Lower leg skin (tissue), 4 donors: ENCODE data around the gene SULF2. TPM values are rescaled to one million over a fixed set of nuclear protein-coding genes. Genes with fewer than 3 reads are reported as not detected.

ENCODE experiments used
- DNase-seq, 2 donors: peaks; one replicate each; pipeline ENCODE4 v3.0.0-alpha.2; 2019; ENCODE audit warnings: low spot score in 2 of 2
- H3K4me3 ChIP-seq: fragments of 200-600 bp; sonication (generic); 2 replicates; pipeline ENCODE4 v1.5.1; 2017; ENCODE audit warnings: mild to moderate bottlenecking, low read depth; ENCODE audit not compliant: poor library complexity, severe bottlenecking
- POLR2A ChIP-seq, 2 donors: fragments of 450-650 bp; IDR thresholded peaks; one replicate each; pipeline ENCODE4 v1.6.1; 2016 to 2017; ENCODE audit warnings: antibody characterized with exemption in 2 of 2, mild to moderate bottlenecking in 1 of 2, moderate library complexity in 1 of 2
- WGBS, 2 donors: methylation state at CpG; one replicate each; pipeline ENCODE4 v1.1.5; 2018; 5-methylcytosine and 5-hydroxymethylcytosine counted together
- intact Hi-C: fragments of 100-400 bp; cut with DNase I; formaldehyde crosslinking; loops from one replicate; pipeline ENCODE4 v1.15.0; 2023; ENCODE audit warnings: low total_unique reads
- total RNA-seq, 4 donors: library from RNA; depleted of rRNA; stranded (reverse); fragments of >200 nt; gene quantifications; one replicate each; pipeline ENCODE4 v1.1.0, GENCODE V29; 2016
- TF ChIP-seq, protein P1 (sequence below), 3 donors: fragments of 450-650 bp; IDR thresholded peaks; one replicate each; pipeline ENCODE4 v1.5.1; 2016; ENCODE audit warnings: antibody characterized with exemption in 3 of 3, mild to moderate bottlenecking in 3 of 3, moderate library complexity in 2 of 3

The SULF2 gene
- total RNA-seq, 4 donors from 2014 or later = 18.3 to 83.0 (median 28.0) TPM

DNA sequence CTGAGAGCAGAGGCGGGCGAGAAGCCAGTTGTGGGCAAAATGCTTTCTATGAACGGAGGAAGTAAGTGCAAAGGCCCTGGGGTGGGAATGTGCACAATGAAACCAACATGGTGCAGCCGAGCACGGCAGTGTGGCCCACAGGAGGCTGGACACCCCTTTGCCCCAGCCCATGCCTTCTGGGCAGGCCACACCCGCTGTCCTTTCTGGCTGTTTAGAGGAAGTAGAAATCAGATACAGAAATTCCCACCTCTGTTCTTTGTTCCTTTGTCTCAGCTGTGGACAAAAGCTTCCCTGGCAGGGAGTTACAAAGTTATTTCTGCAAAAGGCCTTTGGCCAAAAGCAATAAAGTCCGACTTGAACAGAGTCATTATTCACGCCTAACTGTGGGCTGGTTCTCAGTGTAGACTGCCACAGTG lies 11.9 kb downstream of the SULF2 start:
- intact Hi-C loops = no loop called here
- no peak for DNase-seq
- H3K4me3 ChIP-seq = no peak overlapping the region
- 62 to 67% methylated on average over 8 of the region's 8 CpGs for WGBS, 2 donors
- TF ChIP-seq POLR2A (IDR thresholded peaks at IDR 0.05) = no peak

DNA sequence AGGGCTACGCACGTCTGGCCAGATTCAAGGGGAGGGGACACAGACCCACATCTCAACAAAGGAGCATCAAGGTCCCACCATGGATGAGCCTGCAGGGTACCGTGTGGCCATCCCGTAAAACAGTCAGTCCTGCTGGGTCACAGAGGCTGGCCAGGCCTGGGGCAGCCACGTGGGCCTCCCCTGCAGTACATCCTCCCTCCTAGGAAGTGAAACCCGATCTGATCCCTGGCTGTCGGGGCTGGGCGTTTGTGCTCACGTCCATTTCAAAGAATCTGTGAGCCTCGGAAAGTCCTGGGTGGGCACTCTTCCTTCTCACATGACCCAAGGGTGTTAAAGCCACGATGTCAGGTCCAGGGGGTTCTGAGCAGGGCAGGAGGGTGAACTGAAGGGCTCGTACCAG lies 14.3 kb downstream of the SULF2 start:
- H3K4me3 ChIP-seq = no peak overlapping the region
- 76 to 91% methylated on average over 12 of the region's 12 CpGs for WGBS, 2 donors
- no peak for DNase-seq
- TF ChIP-seq, protein P1, sequence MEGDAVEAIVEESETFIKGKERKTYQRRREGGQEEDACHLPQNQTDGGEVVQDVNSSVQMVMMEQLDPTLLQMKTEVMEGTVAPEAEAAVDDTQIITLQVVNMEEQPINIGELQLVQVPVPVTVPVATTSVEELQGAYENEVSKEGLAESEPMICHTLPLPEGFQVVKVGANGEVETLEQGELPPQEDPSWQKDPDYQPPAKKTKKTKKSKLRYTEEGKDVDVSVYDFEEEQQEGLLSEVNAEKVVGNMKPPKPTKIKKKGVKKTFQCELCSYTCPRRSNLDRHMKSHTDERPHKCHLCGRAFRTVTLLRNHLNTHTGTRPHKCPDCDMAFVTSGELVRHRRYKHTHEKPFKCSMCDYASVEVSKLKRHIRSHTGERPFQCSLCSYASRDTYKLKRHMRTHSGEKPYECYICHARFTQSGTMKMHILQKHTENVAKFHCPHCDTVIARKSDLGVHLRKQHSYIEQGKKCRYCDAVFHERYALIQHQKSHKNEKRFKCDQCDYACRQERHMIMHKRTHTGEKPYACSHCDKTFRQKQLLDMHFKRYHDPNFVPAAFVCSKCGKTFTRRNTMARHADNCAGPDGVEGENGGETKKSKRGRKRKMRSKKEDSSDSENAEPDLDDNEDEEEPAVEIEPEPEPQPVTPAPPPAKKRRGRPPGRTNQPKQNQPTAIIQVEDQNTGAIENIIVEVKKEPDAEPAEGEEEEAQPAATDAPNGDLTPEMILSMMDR (IDR thresholded peaks at IDR 0.05) = no peak
- TF ChIP-seq POLR2A (IDR thresholded peaks at IDR 0.05) = no peak
- intact Hi-C loops = no loop called here

DNA sequence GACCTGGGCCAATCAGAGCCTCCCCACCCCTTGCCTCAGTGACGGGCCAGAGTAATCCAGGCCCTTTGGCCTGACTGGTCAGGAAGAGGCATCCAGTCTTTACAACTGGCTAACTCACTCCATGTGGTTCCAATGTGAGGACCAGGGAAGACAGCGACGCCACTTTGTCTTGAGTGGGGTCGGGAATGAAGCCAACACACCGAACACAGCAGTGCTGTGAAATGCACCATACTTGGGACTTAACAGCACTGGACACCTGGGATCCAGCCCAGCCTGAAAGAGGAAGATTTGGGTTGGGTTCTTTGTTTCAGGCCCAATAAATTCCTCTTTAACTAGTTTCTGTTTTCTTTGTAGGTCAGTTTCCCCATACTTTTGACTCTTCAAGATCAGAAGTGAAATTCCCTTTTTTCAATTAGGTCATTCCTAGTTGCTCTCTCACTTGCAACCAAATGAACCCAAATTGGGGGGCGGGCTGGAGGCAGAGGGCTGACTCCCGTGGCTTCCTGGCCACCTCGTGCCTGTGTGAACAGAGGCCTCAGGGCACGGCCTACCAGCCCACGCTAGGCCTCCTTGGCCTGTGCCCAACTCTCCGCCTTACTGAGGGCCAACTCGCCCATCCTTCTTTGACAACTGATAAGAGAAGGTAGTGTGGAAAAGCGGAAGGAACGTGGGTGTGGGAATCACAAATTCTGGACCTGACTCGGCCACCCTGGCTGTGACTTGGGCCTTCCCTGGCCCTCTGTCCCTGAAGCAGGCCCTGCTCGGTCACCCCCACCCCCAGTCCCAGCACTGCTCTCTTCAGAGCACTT lies 17.1 kb downstream of the SULF2 start:
- TF ChIP-seq, protein P1 (IDR thresholded peaks at IDR 0.05) = no peak
- no peak for TF ChIP-seq POLR2A (IDR thresholded peaks at IDR 0.05)
- DNase-seq = no peak
- 57 to 68% methylated on average over 16 of the region's 16 CpGs for WGBS, 2 donors
- intact Hi-C loops = no loop called here
- no peak overlapping the region for H3K4me3 ChIP-seq

DNA sequence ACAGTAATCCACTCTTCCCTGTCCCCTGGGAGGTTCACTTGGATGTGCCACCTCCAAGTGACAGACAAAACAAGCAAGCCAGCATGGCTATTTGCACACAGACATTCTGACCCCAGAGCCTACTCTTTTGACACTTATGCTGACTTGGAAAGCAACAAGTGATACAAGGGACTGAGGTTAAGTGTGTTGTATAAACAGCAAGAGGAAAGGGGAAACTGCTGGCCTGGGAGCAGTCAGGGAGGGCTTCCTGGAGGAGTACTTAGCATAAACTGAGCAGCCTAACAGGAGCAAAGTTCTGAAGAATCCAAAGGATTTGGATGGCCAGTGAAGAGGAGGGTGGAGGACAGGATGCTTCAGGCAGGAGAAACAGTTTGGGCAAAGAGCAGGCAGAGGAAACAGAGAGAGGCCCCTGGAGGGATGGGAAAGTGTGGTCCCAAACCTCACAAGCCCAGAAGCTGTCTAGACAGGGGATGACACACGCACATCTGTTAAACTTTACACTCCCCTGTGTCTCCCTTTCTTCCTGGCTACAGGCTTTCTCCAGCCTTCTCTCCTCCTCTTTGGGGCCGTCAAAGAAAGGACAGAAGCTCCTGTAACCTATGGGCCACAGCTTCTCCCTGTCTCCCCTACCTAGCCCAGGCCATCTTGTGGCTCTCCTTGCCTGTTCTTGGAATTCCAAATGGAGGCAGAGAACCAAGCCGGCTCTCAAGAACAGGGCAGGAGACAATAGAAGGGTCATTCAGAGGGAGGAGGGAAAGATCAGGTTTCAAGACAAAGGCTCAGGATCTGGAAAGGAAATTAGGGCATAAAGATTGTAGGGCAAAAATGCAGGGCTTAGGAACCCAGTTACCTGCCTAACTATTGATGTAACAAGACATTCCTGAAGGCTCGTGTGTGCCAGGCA lies 19.3 kb downstream of the SULF2 start:
- H3K4me3 ChIP-seq = no peak overlapping the region
- intact Hi-C loops = no loop called here
- WGBS, 2 donors = 57 to 59% methylated on average over 4 of the region's 4 CpGs
- no peak for DNase-seq
- TF ChIP-seq, protein P1 (IDR thresholded peaks at IDR 0.05) = no peak
- no peak for TF ChIP-seq POLR2A (IDR thresholded peaks at IDR 0.05)

DNA sequence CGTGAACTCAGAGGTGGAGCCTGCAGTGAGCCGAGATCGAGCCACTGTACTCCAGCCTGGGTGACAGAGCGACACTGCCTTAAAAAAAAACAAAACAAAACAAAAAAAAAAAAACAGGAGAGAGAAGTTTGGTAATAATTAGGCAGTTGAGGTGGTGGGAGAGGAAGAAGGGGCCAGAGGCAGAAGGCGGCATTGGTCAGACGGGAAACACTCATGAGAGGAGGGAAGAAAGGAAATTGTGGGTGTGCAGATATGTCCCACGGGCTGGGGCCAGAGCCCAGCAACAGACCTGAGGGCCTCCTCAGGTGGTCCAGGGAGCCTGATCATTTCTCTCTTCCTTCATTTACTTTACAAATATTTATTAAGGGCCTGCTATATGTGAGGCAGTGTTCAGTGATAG lies 20.0 kb downstream of the SULF2 start:
- no peak overlapping the region for H3K4me3 ChIP-seq
- 83 to 88% methylated on average over 7 of the region's 7 CpGs for WGBS, 2 donors
- no peak for DNase-seq
- intact Hi-C loops = no loop called here
- TF ChIP-seq POLR2A (IDR thresholded peaks at IDR 0.05) = no peak
- TF ChIP-seq, protein P1 (IDR thresholded peaks at IDR 0.05) = no peak

DNA sequence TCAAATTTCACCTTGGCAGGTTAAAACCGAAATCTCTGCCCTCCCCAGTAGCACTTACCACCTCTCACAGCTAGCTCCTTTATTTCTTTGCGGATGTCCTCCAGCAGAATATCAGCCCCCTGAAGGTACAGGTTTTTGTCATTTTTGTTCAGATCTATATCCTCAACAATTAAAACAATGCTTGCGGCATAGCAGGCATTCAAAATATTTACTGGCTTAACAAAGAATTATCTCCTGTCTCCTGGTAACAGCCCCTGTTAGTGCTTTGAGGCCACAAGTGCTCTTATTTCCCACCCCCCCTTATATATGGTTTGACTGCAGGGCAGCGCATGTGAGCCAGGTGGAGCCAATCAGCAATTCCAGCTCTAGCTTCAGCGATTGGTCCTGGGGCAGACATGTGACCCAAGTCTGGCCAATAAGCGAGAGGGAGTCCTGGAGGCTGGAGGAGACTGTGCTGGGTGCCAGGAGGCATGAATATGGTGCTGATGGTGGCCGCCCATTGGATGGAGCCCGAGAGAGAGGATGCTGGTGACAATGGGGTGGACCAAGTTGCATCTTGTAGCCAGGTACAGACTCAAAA lies 21.0 kb downstream of the SULF2 start:
- TF ChIP-seq, protein P1 (IDR thresholded peaks at IDR 0.05) = no peak
- TF ChIP-seq POLR2A (IDR thresholded peaks at IDR 0.05) = no peak
- WGBS, 2 donors = 81 to 96% methylated on average over 8 of the region's 8 CpGs
- no peak overlapping the region for H3K4me3 ChIP-seq
- no peak for DNase-seq
- intact Hi-C loops = no loop called here
